Measurements from ENCODE around the gene BMPR1A. TPM values are rescaled to one million over a fixed set of nuclear protein-coding genes. Genes with fewer than 3 reads are reported as not detected.
"Not testable (repeated sequence)": the region's sequence is repeated elsewhere in the genome, so short reads cannot be mapped to it uniquely, and the experiment has no call there.

The BMPR1A gene
- total RNA-seq, 6 experiments from 2014 or later, result 9.9 to 20.4 (median 12.4) TPM

- 30% methylated on average over 3 of the region's 3 CpGs for WGBS (ENCODE audit: insufficient coverage, low coverage, low lambda C conversion rate, missing lambda C conversion rate)
Observed at GRCh38 chr10:86979977-86980448, 223.6 kb downstream of the BMPR1A start.

GRCh38 chr10:86981020-86981419 is 224.6 kb downstream of the BMPR1A start:
- H3K36me3 ChIP-seq; H3K27ac ChIP-seq; H3K27me3 ChIP-seq; DNase-seq; H3K9me3 ChIP-seq; ATAC-seq; H3K4me3 ChIP-seq; intact Hi-C loops (cut with DNase I); H3K4me1 ChIP-seq: not testable (repeated sequence)
- 83% methylated on average over 4 of the region's 6 CpGs for WGBS (ENCODE audit: insufficient coverage, low coverage, low lambda C conversion rate, missing lambda C conversion rate)

More at GRCh38 chr10:86979977-86980448, 223.6 kb downstream of the BMPR1A start:
- intact Hi-C loops (cut with DNase I), result no loop called here
- H3K36me3 ChIP-seq, result no peaks in the 10 kb centered on the region
- H3K27ac ChIP-seq, result no peak overlapping the region
- no peaks in the 10 kb centered on the region for H3K9me3 ChIP-seq
- TF ChIP-seq POLR2A (IDR thresholded peaks at IDR 0.05), result no peak
- no peak for TF ChIP-seq CTCF (IDR thresholded peaks at IDR 0.05)
- no peak overlapping the region for H3K4me3 ChIP-seq
- no peaks in the 10 kb centered on the region for H3K4me1 ChIP-seq
- H3K27me3 ChIP-seq, result no peaks in the 10 kb centered on the region
- ATAC-seq (peak; percentile 23 to 41 (median 34)), DNase-seq (no peak)

GRCh38 chr10:86981716-86982115 is 225.3 kb downstream of the BMPR1A start:
- ATAC-seq (no peak), DNase-seq (no peak)
- intact Hi-C loops (cut with DNase I), result no loop called here
- H3K27me3 ChIP-seq, result no peaks in the 10 kb centered on the region
- H3K4me3 ChIP-seq, result no peak overlapping the region
- no peaks in the 10 kb centered on the region for H3K9me3 ChIP-seq
- H3K27ac ChIP-seq, result no peak overlapping the region
- WGBS (ENCODE audit: insufficient coverage, low coverage, low lambda C conversion rate, missing lambda C conversion rate), result 73% methylated on average over 5 of the region's 5 CpGs
- H3K4me1 ChIP-seq, result no peaks in the 10 kb centered on the region
- TF ChIP-seq POLR2A (IDR thresholded peaks at IDR 0.05), result no peak
- no peaks in the 10 kb centered on the region for H3K36me3 ChIP-seq

Small RNA genes within 50 kb of the gene (small RNA-seq; reads per million reads assigned to genes)
- gene RNU1-19P, result 0 reads per million in 2 experiments

Other genes starting within 250 kb of the BMPR1A start
- 10 to 100 TPM; 13.4 to 21.3 (median 18.8) TPM for gene WAPL, start 234.8 kb upstream of the BMPR1A start, total RNA-seq
- not detected for gene OPN4, start 102.1 kb upstream of the BMPR1A start, total RNA-seq
- under 1 TPM; 0.07 to 0.29 (median 0.12) TPM for gene LDB3, start 88.1 kb upstream of the BMPR1A start, total RNA-seq
- 10 to 100 TPM in 3 of 6 experiments, 1 to 10 TPM in 3; 6.2 to 11.8 (median 9.1) TPM for gene MMRN2, start 201.0 kb downstream of the BMPR1A start, total RNA-seq
- gene SNCG, start 202.0 kb downstream of the BMPR1A start, total RNA-seq, result 10 to 100 TPM in 2 of 6 experiments, 1 to 10 TPM in 4; 1.1 to 21.2 (median 2.2) TPM
- 10 to 100 TPM; 11.1 to 77.6 (median 28.6) TPM for gene ADIRF, start 211.9 kb downstream of the BMPR1A start, total RNA-seq

All from right lobe of liver (tissue), 6 donors.